K562 (cell line): ENCODE measurements around the gene RNF112. TPM values are rescaled to one million over a fixed set of nuclear protein-coding genes. Genes with fewer than 3 reads are reported as not detected.

Experiments
- CTCFL ChIP-seq: IDR thresholded peaks from 2 replicates; pipeline ENCODE4 v1.6.1; 2011; ENCODE audit warnings: borderline replicate concordance, low read depth, mild to moderate bottlenecking, moderate library complexity, low read length; ENCODE audit not compliant: insufficient read depth, poor library complexity, severe bottlenecking
- KLF13 ChIP-seq: fragments of 450-650 bp; IDR thresholded peaks from 2 replicates; pipeline ENCODE4 v1.6.1; 2016; ENCODE audit warnings: missing genetic modification characterization, low read depth, mild to moderate bottlenecking, missing compliant biosample characterization, moderate library complexity, borderline replicate concordance
- LCOR ChIP-seq: sonication (generic); formaldehyde crosslinking; IDR thresholded peaks from 2 replicates; pipeline ENCODE4 v1.8.0; 2022; ENCODE audit warnings: mild to moderate bottlenecking, missing genetic modification reagents
- POLR2AphosphoS5 ChIP-seq: IDR thresholded peaks from 2 replicates; pipeline ENCODE4 v1.6.1; 2011; ENCODE audit warnings: mild to moderate bottlenecking, low read depth, low read length, moderate library complexity; ENCODE audit not compliant: control insufficient read depth, insufficient read depth
- REST ChIP-seq, 2 experiments: fragments of 450-650 bp; formaldehyde crosslinking in 1 of 2; IDR thresholded peaks; 2 replicates each; pipeline versions ENCODE4 v1.4.0 to v1.6.1; 2014 to 2020; ENCODE audit warnings: mild to moderate bottlenecking in 2 of 2, borderline replicate concordance in 1 of 2, low read depth in 1 of 2
- SIN3B ChIP-seq: fragments of 450-650 bp; IDR thresholded peaks from 2 replicates; pipeline ENCODE4 v1.6.1; 2017; ENCODE audit warnings: low read depth, mild to moderate bottlenecking, moderate library complexity
- polyA plus RNA-seq, 8 experiments: library from polyadenylated mRNA; depleted of rRNA in 4 of 8; stranded (reverse) in 5 of 8; unstranded in 3 of 8; fragments of >200 nt; fragmentation: Nextera tagmentation in 2 of 8; fragmentation: Illumina TruSeq in 1 of 8; extraction: Ambion mirVana in 2 of 8; extraction: Trizol in 1 of 8; gene quantifications; 2 replicates each; pipeline versions ENCODE4 v1.2.1 to v1.2.3, GENCODE V29; 2011 to 2014; ENCODE audit warnings: inconsistent platforms in 1 of 8, missing spikeins in 1 of 8
- total RNA-seq, 7 experiments: library from RNA; depleted of rRNA in 6 of 7; stranded (reverse); fragments of >200 nt in 6 of 7; fragmentation: Illumina TruSeq in 2 of 7; extraction: Trizol in 2 of 7; gene quantifications; 2 replicates each; pipeline versions ENCODE4 v1.2.1 to v1.2.3, GENCODE V29; 2011 to 2021; ENCODE audit warnings: low replicate concordance in 1 of 7

Gene RNF112
- total and polyA plus RNA-seq, 9 of the 15 experiments (the other 6 are each of a cell fraction or from before 2014, with no cell fraction given): 0.05 TPM; not detected in 8

DNA sequence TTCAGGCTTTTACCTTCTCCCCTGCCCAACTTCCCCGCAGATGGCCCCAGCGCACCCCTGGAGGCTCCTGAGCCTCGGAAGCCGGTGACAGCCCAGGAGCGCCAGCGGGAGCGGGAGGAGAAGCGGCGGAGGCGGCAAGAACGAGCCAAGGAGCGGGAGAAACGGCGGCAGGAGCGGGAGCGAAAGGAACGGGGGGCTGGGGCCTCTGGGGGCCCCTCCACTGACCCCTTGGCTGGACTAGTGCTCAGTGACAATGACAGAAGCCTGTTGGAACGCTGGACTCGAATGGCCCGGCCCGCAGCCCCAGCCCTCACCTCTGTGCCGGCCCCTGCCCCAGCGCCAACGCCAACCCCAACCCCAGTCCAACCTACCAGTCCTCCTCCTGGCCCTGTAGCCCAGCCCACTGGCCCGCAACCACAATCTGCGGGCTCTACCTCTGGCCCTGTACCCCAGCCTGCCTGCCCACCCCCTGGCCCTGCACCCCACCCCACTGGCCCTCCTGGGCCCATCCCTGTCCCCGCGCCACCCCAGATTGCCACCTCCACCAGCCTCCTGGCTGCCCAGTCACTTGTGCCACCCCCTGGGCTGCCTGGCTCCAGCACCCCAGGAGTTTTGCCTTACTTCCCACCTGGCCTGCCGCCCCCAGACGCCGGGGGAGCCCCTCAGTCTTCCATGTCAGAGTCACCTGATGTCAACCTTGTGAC lies 29.1 kb upstream of the RNF112 start (continued):
- TF ChIP-seq REST (IDR thresholded peaks at IDR 0.05; ENCODE audit: borderline replicate concordance): no peak
- TF ChIP-seq REST (CRISPR knock-in tag; IDR thresholded peaks at IDR 0.05; ENCODE audit: low read depth): no peak
- TF ChIP-seq SIN3B: no peak
- TF ChIP-seq POLR2AphosphoS5: no peak
- no peak for TF ChIP-seq LCOR (CRISPR knock-in tag)
- TF ChIP-seq CTCFL: no peak
- no peak for TF ChIP-seq KLF13
